DOHH2 (cell line): ENCODE results near the gene TWIST1.

Source experiments
- EZH2phosphoT487 ChIP-seq: fragments of 200-600 bp; sonication (generic); IDR thresholded peaks from 2 replicates; pipeline ENCODE4 v1.6.1; 2017; ENCODE audit warnings: borderline replicate concordance, mild to moderate bottlenecking, antibody characterized with exemption, low read length, moderate library complexity, mixed read lengths
- TF ChIP-seq, protein P1 (sequence below): fragments of 200-600 bp; sonication (generic); IDR thresholded peaks from one replicate; pipeline ENCODE4 v1.5.1; 2014; ENCODE audit warnings: antibody characterized with exemption, mild to moderate bottlenecking, low read depth, low read length; ENCODE audit not compliant: poor library complexity, severe bottlenecking

DNA sequence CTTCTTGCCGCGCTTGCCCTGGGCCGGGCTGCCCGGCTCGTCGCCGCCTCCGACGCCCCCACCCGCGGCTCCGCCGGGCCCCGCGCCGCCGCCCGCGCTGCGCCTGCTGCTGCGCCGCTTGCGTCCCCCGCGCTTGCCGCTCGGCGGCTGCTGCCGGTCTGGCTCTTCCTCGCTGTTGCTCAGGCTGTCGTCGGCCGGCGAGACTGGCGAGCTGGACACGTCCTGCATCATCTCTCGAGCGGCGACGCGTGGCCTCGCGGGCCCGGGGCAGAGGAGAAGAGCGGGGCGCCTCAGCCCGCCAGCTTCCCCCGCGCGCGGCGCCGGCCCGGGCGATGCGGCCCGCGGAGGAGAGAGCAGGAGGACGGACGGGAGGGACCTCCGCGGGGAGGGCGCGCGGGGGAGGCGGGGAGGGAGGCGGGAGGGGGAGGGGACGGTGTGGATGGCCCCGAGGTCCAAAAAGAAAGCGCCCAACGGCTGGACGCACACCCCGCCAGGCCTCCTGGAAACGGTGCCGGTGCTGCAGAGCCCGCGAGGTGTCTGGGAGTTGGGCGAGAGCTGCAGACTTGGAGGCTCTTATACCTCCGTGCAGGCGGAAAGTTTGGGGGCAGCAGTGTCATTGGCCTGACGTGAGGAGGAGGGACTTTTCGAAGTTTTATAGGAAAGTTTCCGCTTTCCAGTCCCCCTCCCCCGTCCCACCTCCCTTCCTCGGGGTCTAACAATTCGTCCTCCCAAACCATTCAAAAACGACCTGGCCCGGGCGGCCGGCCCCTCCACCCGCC lies at the start of gene TWIST1:
- TF ChIP-seq, protein P1, sequence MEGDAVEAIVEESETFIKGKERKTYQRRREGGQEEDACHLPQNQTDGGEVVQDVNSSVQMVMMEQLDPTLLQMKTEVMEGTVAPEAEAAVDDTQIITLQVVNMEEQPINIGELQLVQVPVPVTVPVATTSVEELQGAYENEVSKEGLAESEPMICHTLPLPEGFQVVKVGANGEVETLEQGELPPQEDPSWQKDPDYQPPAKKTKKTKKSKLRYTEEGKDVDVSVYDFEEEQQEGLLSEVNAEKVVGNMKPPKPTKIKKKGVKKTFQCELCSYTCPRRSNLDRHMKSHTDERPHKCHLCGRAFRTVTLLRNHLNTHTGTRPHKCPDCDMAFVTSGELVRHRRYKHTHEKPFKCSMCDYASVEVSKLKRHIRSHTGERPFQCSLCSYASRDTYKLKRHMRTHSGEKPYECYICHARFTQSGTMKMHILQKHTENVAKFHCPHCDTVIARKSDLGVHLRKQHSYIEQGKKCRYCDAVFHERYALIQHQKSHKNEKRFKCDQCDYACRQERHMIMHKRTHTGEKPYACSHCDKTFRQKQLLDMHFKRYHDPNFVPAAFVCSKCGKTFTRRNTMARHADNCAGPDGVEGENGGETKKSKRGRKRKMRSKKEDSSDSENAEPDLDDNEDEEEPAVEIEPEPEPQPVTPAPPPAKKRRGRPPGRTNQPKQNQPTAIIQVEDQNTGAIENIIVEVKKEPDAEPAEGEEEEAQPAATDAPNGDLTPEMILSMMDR, result no peak
- no peak for TF ChIP-seq EZH2phosphoT487
